ENCODE measurements around the gene FSTL3.
"Not testable (repeated sequence)": the region's sequence is repeated elsewhere in the genome, so short reads cannot be mapped to it uniquely, and the experiment has no call there.

Gene FSTL3

DNA sequence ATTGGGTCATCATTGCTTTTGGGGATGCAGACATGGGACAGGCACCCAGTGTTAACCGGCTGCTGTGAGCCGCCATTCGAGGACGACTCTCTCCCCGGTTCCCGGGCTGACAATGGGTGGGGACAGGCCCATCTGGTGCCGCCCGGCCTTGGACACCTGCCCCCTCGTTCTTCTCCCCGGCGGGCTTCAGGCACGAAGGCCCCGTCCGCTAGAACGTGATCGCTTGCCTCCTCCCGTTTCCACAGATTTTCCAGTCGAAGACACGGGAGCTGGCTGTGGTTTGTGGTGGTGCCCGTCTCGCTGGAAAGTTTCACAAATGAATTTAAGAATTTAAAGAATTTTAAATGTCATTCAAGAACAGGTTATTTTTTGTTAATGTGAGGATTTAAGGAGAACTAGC, 34.6 kb downstream of the FSTL3 start:
- DNase-seq (ENCODE audit: low read depth, low spot score), result no peak

DNA sequence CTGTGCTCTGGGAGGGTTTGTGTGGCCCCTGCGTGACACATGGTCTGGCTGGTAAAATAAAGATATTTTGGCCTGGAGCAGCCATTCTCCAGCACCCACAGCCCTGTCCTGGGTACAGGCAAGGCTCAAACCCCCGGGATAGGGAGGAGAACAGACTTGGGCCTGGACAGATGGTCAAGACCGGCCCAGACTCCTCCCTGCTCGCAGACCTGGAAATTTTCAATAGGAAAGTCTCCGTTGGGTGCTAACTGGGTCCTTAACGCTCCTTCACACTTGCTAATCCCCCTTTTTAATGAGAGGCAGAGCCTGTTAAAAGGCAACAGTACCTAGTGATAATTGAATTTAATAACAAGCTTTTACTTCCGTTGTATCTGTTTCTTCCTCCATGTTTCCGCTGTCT, 35.1 kb downstream of the FSTL3 start:
- DNase-seq (ENCODE audit: low read depth, low spot score), result no peak

DNA sequence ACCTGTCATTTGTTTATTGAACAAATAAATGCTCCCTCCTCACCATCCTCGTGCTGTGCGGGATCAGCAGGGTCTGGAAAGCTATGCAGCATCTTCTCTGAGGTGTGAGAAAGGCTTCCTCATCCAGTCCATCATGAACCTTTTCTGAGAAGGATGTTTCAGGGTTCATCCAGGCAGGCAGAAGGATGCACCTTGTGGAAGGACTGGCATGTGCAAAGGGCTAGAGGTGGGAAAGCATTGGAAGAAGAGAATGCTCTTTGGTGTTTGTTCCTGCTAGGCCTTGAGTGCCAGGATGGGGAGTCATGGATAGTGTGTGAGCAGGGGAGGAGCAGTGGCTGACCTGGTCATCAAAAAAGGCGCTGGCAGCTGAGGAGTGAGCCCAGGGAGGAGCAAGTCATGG, 39.2 kb downstream of the FSTL3 start:
- DNase-seq (ENCODE audit: low read depth, low spot score), result no peak

DNA sequence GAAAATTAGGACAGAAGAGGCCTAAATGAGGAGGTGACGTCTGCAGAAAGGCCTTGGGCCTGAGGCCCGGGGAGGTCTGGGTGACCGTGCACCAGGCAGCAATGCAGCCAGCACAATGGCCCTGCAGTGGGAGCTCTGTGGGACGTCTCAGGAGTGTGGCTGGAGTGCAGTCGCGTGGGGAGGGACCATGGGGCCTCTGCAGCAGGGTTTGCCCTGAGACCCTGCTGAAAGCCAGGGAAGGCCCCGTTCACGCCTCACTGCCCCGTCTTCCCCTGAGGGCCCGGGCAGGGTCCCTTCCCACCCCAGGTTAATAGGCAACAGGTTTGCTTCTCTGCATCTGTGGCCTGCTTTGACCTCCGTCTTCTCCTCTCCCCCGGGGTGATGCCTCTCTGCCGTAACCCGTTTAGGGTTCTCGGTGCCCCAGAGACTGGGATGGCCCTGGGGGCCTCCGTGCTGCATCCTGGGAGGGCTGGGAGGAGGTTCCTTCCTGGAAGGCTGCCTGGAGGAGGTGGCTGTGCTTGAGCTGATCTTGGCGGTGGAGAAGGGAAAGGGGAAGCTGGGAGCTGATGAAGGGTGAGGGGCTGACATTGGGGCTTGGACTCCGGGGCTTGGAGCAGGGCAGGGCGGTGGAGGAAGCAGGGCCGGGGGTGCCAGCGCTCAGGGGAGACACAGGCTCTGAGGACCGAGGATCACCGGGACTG, 42.2 kb downstream of the FSTL3 start:
- DNase-seq (ENCODE audit: low read depth, low spot score), result no peak

DNA sequence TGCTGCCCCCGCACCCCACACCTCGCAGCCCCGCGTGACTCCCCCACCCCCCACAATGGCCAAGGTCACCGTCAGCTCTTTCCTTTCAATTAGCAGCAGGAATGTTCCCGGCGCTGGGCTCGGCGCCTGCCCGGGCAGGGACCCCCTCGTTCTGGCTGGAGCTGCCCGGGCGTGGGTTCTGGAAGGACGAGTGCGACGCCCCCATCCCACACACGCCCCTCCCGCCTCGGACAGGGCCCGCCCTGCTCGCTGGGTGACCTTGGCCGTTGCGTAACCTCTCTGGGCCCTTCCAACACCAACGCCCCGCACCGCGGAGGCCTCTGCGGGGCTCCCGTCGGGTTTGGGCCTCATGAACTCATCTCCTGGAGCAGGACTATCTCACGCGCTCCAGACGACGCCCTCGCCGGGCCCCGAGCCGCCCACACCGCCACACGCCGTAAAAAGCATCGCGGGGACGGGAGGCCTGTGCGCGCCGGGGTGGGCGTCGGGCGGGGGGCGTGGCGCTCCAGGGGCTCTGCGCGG, 42.9 kb downstream of the FSTL3 start:
- DNase-seq (ENCODE audit: low read depth, low spot score), result no peak

DNA sequence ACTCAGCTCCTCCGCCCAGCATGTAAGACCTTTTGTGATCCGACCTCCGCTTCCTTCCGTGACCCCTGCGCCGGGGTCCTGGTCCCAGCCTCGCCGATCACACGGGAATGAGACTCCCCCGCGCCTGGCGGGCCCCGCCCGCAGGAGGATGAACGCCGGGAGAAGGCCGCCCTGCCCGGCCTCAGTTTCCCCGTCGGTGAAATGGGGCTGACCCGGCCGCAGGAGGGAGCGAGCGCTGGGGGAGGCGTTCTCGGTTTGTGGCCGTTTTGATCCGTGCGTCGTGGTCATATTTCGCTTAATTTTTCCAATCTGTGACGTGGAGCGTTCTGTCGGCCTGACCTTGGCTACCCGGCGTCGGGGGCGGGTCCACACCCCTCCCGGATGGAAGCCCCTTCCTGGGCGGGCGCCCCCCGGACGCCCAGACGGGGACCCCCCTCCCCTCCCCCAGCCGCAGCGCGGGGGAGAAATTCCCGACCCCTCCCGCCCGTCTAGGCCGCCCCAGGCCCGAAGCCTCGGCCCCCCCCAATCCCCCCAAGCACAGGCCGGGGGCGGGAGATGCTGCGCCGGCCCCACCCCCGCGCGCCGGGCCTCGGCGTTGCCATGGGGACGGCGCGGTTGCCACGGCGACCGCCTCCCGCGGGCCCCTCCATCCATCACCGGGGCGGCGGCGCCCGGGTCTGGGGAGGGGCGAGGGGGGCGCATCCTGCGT, 43.6 kb downstream of the FSTL3 start:
- DNase-seq (ENCODE audit: low read depth, low spot score), result no peak

DNA sequence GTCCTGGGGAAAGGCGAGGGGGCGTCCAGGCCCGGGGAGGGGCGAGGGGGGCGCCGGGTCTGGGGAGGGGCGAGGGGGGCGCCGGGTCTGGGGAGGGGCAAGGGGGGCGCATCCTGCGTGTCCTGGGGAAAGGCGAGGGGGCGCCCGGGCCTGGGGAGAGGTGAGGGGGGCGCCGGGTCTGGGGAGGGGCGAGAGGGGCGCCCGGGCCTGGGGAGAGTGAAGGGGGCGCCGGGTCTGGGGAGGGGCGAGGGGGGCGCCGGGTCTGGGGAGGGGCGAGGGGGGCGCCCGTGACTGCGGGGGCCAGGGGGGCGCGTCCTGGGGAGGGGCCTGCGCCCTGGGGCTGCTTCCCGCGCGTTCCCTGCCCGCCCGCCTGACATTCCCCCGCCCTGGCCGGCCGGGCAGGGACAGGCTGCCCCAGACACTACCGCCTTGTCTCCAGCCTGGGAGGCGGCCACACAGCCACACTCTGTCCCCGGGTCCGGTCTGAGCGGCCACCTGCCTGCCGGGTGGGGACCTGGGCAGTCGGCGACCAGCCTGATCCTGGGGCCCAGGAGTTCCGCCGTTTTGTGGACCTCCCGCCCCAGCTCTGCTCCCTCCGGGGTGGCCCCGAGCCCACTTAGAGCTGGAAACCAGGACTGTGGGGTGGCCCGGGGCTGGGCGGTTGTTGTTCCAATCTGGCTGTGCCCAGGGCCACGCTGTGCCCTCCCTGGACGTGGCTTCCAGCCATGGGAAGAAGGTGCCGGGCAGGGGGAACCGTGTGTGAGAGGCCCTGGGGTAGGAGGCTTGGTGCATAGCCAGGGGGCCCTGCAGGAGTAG, 44.4 kb downstream of the FSTL3 start:
- DNase-seq (ENCODE audit: low read depth, low spot score), result no peak

DNA sequence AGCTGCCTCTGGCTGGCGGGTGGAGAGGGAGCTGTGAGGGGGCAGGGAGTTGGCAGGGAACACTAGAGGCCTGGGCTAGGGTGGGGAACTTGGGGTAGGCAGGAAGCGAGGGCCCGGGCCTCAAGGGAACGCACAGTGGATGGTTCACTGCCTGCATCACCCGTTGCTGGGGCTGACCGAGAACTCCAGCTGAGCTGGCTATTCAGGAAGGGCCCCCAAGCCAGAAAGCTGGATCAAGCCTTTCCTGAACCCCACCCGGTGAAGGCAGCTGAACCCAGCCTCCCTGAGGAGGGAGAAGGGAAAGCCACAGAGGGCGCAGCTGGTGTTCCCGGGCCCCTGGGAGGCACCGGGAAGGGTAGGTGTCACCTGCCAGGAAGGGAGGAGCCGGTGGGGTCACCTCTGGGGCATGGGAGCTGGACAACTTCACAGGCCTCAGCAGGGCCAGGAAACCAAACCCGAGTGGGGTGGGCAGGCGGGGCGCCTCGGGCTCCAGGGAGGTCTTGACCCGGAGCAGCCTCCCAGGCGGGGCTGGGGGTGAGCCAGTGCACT, 46.4 kb downstream of the FSTL3 start:
- DNase-seq (ENCODE audit: low read depth, low spot score), result no peak

DNA sequence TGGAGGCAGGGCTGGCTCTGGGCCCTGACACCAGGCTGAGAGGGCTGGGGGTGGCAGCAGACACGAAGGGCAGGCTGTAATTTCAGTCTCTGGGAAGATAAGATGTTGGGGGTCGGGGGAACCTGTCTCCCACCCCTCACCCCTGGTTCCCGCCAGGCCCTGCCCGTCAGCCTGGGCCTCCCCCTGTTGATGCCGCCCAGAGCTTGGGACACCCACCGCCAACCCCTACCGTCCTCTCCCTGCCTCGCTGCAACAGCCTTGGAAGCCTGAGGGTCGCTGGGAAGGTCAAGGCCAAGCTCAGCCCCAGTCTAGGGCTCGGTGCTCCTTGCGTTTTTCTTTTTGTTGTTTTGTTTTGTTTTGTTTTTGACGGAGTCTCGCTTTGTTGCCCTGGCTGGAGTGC, 47.1 kb downstream of the FSTL3 start:
- DNase-seq (ENCODE audit: low read depth, low spot score), result no peak

DNA sequence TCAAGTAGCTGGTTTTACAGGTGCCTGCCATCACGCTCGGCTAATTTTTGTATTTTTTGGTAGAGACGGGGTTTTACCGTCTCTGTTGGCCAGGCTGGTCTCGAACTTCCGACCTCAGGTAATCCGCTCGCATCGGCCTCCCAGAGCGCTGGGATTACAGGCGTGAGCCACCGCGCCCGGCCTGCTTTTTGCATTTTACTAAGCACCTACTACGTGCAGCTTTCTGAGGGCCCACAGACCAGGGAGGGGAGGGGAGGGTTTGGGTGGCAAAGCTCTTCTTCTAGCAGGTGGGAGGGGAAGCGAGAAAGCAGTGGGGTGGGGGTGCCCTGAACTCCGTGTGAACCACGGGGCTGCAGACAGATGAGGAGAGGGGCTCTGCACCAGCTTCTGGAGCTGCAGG, 47.5 kb downstream of the FSTL3 start:
- DNase-seq (ENCODE audit: low read depth, low spot score), result no peak

DNA sequence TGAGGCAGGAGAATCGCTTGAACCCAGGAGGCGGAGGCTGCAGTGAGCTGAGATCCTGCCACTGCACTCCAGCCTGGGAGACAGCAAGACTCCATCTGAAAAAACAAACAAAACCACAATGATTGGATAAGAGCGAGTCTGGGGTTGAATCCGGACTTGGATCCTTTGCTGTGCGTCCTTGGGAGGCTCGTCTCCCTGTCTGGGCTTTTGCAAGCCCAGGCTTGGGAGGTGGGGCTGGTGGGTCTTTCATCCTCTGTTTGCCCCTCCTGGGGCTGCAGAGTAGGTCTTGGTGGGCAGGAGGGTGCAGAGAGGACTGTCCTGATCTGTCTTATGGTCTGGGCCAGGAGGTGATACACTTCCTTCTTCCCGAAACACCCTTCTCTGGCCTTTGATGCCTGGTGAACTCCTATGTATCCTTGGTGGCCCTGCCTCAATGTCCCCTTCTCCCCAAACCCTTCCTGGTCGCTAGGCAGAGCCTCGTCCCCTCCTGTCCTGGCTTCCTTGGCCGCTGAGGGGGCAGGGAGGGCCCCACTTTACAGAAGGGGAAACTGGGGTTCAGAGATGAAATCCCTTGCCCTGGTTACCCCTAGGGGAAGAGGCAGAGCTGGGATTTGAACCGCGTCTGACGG, 49.4 kb downstream of the FSTL3 start:
- no peak for DNase-seq (ENCODE audit: low read depth, low spot score)

DNA sequence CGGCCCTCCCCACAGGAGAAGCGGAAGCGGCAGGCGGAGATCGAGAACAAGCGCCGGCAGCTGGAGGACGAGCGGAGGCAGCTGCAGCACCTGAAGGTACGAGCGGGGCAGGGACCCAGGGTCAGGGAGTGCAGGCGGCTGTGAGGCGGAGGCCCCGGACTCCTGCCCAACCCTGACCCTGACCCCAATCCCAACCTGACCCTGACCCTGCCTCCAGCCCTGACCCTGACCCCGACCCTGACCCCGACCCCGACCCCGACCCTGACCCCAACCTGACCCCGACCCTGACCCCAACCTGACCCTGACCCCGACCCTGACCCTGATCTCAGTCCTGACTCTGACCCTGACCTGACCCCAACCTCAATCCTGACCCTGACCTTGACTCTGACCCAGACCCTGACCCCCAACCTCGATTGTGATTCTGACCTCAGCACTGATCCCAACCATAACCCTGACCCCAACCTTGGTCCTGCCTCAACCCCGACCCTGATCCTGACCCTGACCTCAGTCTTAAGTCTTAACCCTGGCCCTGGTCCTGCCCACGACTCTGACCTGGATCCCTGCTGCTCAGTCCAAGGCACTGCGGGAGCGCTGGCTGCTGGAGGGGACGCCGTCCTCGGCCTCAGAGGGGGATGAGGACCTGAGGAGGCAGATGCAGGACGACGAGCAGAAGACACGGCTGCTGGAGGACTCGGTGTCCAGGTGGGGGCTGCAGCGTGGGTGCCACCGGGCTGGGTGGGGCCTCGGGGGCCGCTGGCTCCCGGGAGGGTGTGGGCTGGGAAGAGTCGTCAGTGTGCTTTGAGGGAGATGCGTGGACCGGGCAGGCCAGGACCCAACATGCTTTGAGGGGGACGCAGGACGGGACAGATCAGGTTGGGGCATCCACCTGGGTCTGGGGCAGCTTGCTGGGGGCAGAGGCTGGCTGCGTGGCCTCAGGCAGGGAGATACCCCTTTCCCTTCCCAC, 51.1 kb downstream of the FSTL3 start:
- DNase-seq (ENCODE audit: low read depth, low spot score), result no peak

DNA sequence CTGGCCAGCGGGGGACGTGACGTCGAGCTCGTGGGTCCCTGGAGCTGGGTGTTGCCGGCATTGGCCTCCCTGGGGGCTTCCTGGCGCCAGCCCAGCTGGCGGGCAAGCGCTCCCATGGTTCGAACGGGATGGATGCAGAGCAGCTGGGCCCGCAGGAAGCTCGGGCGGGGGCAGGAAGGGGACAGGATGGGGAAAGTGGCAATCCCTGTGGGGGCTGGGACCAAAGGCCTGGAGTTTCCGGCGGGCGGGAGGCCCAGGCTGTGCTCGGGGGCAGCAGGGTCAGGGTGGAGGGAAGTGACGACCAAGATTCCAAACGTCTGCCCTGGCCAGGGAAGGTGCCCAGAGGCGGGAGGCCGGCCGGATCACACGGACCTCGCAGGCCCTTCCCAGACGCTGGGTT, 51.8 kb downstream of the FSTL3 start:
- DNase-seq (ENCODE audit: low read depth, low spot score), result no peak

DNA sequence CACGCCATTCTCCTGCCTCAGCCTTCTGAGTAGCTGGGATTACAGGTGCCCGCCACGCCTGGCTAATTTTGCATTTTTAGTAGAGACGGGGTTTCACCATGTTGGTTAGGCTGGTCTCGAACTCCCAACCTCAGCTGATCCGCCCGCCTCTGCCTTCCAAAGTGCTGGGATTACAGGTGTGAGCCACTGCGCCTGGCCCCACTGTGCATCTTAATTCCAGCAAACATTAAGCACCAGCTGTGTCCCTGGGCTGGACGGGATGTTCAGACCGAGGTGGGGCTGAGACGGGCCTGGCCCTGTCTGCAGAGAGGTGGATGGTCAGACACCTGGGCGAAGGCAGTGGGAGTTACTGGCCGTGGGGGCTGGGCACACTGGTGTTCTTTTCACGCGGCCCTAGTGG, 53.4 kb downstream of the FSTL3 start:
- not testable (repeated sequence) for DNase-seq (ENCODE audit: low read depth, low spot score)

DNA sequence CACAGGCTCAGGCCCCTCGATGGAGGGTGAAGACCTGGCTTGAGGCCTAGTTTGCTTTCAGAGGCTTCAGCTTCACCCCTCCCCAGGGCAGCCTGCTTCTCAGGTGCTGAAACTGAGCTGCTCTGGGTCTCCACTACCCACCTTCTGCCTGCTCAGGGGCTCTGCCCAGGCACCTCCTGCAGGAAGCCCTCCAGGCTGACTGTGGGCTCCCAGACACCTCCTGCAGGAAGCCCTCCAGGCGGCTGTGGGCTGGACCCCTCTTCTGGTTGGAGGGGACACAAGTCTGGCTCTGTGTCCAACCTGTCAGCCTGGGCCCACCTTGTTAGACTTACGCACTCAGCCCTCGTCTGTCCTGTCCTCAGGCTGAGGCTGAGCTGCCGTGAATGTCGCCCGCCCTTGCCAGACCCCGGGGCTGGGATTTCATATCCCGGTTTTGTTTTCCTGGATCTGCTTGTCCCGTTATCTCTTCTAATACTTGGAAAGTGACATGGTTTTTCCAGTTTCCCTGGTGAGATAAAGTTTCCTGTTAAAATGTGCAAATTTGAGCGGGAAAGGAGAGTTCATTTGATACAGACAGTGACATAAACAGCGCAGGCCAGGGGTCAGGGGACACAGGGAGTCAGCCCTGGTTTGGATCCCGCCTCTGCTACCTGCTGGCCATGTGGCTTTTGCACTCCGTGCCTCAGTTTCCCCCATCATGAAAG, 53.9 kb downstream of the FSTL3 start:
- DNase-seq (ENCODE audit: low read depth, low spot score), result no peak

DNA sequence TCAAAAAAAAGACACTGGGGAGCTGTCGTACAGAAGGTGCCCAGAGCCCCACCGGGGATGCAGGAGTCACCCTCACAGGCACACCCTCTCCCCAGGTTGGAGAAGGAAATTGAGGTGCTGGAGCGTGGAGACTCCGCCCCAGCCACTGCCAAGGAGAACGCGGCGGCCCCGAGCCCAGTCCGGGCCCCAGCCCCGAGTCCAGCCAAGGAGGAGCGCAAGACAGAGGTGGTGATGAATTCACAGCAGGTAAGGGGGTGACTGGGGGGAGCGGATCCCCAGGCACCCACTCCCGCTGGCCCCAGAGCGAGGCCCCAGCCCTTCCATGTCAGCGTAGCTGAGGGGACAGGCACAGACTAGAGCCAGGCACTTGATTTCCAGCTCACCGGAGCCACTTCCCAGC, 54.8 kb downstream of the FSTL3 start:
- DNase-seq (ENCODE audit: low read depth, low spot score), result no peak

DNA sequence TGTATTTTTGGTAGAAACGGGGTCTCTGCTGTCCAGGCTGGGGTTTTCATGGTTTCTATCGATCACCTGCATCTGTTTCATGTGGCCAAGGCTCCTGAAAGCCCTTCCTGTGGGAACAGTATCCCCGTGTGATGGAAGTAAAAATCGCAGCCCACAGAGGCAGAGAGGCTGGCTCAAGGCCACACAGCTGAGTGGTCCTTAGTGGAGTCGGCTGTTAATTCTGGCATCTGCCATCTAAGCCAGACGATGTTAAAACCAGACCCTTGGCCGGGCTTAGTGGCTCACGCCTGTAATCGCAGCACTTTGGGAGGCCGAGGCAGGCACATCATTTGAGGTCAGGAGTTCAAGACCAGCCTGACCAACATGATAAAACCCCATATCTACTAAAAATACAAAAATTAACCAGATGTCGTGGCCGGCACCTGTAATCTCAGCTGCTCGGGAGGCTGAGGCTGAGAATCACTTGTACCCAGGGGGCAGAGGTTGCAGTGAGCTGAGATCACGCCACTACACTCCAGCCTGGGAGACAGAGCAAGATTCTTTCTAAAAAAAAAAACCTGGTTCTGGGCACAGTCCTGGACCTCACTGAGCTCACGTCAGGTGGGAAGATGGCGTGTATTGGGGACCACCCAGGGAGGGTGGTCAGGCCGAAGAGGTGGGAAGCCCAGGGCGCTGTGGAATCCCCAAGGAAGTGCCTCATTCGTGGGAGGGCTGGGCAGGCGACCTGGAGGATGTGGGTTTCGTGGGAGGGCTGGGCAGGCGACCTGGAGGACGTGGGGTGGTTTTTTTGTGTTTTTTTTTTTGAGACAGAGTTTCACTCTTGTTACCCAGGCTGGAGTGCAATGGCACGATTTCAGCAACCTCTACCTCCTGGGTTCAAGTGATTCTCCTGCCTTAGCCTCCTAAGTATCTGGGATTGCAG, 56.2 kb downstream of the FSTL3 start:
- no peak for DNase-seq (ENCODE audit: low read depth, low spot score)
